Measurements from ENCODE around the gene CADM1. TPM values are rescaled to one million over a fixed set of nuclear protein-coding genes. Genes with fewer than 3 reads are reported as not detected.

The CADM1 gene
- 64.0 and 89.5 TPM in 2 replicates for total RNA-seq

DNA sequence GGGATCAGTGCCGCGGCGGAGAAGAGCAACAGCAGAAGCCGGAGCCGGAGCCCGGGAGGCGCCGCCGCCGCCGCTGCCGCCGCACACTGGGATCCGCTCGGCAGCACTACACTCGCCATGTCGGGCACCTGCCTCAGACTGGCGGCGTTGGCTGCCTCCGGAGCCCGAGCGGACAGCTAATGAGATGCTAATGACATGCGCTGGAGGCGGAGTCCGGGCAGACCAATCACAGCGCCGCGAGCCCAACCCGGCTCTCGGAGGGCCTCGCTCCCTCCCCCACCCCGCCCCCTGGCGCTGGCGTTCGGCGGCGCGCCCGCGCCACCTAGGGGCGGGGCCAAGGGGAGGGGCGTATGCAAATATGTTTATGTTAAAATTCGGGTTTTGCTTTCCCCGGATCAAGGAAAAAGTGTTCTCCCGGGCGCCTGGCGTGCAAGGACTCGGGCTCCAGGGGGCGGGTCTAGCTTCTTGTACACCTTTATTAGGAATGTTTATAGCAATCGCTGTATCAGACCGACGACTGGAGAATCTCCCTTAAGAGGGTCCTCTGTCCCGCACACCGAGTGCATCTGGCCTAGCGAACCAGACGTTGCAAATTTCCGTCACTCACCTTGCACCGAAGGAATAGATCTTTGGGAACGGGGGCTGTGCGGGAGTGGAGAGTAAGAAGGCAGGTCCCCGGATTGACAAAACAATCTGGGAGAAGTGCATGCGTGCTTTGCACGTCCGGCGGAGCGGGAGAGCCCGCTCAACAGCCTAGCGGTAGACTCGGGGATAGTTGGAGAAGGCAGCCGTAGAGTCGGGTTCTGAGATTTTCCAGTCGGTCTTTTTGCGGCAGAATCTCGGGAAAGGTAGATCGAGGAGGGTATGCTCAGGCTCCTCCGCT is at the start of gene CADM1:
Gene CADM1, minus strand, starts transcription at position 140 of the 883 bp plus-strand sequence.

Small RNA genes within 50 kb of the gene (small RNA-seq; reads per million reads assigned to genes)
- not detected for gene RF01293

Measured in placental epithelial cell (primary cell).